Measurements from ENCODE around the gene C5orf63.

- TF ChIP-seq CTCF (IDR thresholded peaks at IDR 0.05) = no peak
- TF ChIP-seq POLR2A (IDR thresholded peaks at IDR 0.05) = no peak
Measured at GRCh38 chr5:127011153-127011552, 62.1 kb downstream of the C5orf63 start.
